HPDE6-E6E7 (cell line): Measurements from ENCODE around the gene SELENOT.
"Not testable (repeated sequence)": the region's sequence is repeated elsewhere in the genome, so short reads cannot be mapped to it uniquely, and the experiment has no call there.

Source experiments
- DNase-seq: peaks from one replicate; pipeline ENCODE4 v3.0.0; 2011; ENCODE audit warnings: missing footprints; ENCODE audit errors: extremely low spot score

Gene SELENOT

DNA sequence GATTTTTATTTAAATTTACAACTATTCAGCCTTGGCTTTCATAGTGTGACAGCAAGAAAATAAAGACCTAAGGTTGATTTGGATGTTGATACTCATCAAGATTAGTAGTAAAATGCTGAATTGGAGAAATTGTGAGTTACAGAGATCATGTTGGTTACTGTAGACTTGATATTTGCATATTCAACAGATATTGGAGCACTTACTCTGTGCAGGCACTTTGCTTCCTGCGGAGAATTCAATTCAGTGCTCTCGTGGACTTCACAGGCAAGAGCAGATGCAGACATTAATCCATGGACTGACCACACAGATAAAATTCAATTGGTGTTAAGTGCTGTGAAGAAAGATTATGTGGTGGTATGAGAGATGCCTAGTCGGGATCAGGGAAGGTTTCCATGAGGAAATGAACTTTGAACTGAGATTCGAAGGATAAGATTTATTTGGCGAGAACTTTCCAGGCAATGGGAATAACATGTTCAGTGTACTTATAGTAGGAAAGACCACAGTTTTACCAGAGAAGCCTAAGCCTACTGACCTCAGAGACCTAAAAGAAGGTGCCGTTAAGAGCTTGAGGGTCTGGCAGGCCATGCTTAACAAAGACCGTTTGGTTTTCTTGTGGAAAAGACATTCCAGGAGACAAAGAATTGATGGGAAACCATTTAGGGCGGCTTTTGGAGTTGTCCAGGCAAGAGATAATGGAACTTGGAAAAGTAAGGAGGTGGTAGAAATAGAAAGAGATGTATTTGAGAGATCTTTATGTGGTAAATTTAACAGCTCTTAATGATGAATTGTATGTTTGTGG lies 4.3 kb downstream of the SELENOT start:
- no peak for DNase-seq

DNA sequence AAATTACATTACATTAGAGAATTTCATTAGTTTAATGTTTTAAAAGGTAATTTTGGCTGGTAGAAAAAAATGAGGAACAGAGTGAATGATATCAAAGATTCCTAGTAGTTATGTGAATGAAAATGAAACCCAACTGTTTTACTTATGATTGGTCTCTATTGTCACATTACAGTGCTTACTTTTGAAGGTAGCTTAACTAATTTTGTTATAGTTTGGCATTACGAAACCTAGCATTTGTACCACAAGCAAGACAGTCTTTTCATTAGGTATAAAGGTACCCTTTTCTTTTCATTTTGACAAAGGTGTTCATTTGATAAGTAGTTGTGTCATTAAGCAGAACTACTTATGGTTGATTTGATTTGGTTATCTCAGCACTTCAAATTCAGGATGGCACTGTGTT lies 6.9 kb downstream of the SELENOT start:
- DNase-seq: no peak

DNA sequence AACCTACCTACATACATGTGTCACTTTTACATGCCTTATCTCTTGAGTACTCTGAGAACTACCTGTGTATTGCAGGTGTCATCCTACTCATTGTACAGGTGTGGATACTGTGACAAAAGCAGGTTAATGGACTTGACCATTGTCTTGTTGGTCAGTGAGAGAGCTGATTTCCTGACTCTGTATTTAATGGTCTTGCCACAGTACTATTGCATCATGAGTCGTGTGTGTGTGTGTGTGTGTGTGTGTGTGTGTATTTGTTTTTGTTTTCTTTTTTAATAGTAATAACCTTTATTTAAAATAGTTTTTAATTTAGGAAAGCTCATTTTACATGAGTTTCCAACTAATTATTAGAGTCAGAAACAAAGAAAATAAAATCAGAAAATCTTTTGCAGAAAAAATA lies 7.7 kb downstream of the SELENOT start:
- DNase-seq: no peak

DNA sequence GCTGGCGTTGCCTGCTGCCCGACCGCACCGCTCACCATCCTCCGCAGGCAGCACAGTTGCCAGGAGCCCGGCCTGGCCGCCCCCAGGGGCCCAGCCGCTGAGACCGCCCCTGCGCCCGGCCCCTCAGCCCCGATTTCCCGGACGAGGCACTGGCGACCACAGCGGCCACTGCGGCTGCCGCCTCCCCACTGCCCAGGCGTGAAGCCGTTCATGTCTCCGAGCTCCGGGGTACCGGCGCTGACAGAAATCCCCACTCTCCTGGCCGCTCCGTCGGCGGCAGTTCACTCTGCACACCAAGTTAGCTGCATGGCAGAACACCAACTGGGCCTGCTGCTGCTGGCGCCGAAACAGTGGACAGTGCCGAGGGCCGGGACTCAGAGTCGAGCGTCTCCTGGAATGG lies 8.5 kb downstream of the SELENOT start:
- no peak for DNase-seq

DNA sequence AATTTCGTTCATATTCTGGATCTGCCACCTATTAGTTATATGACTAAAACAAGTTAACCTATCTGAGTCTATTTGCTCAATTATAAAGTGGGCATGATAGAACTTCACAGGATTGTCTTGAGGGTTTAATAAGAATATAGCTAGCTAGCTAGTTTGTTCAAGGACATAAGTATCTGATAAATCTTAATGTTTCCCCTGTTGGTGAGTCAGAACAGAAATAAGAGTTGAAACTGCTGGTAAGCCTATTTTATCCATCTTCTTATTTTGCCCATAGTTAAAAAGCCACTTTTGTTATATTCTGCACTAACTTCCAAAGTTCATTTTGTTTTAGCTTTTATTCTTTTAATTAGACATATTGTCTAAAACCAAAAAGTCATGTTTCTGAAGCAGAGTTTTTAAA lies 9.4 kb downstream of the SELENOT start:
- no peak for DNase-seq

DNA sequence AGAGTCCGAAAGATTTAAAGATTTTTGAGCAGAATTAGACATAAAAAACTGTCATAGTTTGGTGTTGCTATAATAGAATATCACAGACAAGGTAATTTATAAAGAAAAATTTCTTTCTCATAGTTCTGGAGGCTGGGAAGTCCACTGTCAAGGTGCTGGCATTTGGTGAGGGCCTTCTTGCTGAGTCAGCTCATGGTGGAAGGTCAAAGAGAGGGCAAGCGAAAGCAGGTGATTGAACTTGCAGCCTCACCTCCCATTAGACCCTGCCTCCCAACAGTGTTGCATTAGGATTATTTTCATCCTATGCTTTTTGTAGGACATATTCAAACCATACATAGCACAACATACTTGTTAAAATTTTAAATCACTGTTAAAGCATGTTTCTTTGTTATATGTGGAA lies 9.9 kb downstream of the SELENOT start:
- no peak for DNase-seq

DNA sequence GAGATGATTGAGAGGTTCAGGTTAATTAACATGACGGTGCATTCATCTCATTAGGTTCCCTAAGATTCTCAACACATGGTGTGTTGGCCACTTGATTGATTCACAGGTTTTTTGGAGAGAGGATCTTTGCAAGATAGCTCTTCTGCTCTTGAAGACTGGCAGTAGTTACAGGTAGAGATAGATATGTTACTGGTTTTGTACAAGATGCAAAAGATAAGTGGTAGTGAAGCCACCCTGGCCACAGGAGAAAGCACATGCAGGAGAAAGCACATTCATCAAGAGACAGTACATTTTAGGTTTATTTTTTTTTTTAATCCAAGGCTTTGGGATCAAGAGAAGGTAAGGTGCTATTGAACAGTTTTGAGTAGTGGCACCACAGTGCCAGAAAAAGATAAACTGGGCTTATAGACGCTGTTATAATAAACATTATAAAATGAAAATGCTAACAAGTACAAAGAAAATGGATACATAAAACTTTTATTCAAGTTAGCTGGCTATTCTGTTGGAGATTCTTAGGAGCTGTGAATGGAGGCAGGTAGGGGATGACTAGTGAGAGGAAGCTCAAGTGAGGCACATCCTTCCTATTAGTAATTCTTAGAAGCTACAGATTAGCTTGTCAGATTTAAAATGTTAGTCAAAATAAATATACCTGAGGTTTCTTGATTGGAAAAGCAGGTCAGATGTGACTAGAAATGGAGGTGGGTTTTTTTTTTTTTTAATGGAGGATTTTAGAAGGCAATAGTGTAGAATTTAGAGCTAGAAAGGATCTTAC lies 10.8 kb downstream of the SELENOT start:
- DNase-seq: no peak

DNA sequence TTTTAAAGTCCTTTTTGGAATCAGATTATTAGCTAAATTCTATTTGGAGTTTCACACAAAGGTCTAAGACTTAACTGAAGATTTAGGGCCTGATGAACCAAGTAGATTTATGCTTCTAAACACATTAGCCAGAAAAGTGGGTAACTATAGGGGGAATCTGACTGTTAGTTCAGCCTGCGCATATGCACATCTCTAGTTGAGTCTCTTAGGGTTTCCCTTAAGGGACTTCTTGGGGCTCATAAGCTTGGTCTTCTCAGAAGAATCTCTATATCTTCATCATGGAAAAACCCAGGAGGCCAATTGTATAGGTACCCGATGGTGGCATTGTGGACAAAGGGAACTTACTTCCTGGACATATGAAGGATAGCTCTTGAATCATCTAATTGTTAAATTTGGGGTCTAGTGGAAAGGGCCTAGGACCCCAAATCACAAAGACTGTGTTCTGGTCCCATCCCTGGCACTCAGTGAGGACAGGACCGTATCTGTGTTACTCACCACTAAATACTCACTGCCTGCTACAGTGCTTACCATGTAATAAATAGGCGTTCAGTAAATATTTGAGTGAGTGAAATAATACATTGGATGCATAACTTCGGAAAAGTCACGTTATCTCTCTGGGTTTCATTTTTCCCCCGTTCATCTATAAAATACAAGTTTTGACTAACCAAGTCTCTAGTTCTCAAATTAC lies 17.0 kb downstream of the SELENOT start:
- DNase-seq: no peak

DNA sequence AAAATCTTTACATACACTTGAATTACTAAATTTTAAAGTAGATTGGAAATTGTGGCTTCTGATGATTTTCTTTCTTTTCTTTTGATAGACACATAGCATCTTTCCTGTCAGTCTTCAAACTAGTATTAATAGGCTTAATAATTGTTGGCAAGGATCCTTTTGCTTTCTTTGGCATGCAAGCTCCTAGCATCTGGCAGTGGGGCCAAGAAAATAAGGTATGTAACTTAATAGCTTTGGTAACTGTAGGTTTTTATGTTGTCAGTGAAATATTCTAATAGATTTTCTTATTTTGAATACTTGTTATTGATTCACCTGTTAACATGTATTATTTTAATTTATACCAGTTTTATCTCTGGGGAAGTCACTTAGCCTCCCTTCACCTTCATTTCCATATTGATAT lies 19.8 kb downstream of the SELENOT start:
- not testable (repeated sequence) for DNase-seq

DNA sequence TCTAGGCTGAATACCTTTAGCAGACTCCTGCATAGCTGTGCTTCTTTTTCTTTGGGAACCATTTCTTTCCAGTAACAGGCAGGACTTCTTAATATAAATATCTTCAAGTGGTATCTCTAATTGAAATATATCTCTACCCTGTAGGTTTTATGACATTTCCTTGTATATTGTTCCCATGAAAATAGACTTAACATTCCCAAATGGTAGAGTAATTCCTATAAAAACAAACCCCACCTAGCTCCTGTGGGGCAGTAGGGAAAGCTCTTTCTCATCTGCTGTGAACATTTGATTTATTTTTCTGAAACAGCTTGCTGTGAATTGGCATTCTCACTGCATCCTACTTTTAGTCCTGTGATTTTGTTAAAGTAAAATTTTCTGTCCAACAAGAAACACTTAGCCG lies 20.8 kb downstream of the SELENOT start:
- no peak for DNase-seq

DNA sequence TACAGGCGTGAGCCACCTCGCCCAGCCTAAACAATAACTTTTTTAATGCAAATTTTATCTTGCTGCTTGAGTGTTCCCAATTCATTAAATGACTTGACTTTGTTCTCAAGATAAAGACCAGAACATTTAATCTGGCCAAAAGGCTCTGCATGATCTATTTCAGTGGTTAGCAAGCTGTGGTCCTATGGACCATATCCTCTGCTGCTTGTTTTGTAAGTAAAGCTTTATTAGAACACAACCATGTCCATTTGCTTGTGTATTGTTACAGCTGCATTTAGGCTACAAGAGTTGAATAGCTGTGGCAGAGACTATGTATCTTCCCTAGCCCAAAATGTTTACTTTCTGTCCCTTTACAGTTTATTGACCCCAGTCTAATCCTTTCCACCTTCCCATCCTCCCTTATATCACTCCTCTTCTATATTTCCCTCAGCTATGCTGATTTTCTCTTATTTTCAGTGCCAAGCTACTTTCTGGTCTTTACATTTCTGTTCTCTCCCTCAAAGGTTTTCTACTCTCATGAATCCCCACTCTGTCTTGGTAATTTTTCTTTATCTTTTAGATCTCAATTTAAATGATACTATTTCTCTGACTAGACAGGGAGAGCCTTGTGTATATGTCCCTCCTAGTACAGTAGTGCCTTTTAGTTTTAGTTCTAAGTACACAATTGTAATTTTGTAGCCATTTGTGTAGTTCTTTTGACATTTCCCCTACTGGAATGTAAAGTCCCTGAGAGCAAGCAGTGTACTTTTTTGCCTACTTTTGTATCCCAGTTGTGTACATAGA lies 23.2 kb downstream of the SELENOT start:
- no peak for DNase-seq

DNA sequence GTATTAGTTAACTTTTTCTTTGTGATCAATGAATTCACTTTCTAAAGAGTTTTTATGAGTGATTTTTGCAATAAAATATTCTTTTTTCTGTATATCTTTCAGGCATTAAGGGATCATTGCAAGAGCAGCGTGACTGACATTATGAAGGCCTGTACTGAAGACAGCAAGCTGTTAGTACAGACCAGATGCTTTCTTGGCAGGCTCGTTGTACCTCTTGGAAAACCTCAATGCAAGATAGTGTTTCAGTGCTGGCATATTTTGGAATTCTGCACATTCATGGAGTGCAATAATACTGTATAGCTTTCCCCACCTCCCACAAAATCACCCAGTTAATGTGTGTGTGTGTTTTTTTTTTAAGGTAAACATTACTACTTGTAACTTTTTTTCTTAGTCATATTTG lies 24.4 kb downstream of the SELENOT start:
- no peak for DNase-seq

DNA sequence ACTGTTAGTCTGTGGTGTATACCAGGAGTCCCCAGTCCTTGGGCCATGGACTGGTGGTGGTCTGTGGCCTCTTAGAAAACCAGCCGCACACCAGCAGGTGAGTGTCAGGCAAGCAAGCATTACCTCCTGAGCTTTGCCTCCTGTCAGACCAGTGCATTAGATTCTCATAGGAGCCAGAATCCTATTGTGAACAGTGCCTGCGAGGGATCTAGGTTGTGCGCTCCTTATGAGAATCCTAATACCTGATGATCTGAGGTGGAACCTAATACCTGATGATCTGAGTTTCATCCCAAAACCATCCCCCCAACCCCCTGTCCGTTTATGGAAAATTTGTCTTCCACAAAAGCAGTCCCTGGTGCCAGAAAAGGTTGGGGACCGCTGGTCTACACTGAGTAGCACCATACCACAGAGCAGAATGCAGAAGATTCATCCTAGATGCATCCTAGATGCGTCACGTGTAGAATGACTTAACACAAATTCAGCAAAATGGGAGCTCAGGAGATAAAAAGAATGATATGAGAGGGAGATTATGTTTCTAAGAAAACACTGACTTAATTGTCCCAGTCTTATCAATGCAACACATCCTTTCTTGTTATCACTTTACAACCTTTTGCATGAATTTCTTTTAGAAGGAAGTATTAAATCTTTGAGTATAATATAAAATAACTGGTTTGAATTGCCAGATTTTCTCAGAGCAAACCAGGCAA lies 28.5 kb downstream of the SELENOT start:
- DNase-seq: no peak

DNA sequence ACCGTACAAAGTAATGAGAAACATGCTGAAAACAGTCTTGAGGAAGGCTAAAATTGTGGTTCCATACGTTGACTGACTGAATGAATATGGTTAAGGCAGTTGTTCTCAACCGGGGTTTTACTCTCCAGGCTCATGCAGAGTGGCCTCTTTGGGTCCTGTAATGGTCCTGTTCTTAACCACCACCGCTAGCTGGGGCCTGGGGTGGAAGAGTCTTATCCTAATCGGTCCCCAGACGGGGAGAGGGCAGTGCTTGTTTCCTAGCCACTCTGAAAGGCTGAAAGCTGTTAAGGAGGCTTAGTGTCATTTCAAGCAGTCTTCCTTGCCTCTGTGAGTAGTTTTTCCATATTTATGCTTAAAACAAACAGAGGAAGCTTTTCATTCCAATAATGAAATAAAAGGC lies 32.0 kb downstream of the SELENOT start:
- no peak for DNase-seq

DNA sequence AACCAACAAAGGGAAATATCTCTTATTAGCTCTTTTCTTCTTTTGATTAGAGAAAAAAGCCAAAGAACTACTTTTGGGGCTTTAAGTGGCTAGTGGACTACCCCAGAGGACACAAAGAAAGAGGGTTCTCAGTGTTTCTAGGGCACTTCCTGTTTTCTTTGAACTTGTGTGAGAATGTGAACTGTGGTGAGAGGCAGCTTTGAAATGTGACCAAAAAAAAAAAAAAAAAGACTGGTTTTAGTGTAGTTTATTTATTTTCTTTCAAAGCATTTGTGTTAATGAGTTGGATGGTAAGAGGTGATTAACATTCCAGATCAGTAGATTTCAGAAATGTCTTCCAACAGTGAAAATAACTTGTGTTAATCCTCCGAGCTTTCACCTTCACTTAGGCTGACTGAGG lies 32.4 kb downstream of the SELENOT start:
- no peak for DNase-seq

DNA sequence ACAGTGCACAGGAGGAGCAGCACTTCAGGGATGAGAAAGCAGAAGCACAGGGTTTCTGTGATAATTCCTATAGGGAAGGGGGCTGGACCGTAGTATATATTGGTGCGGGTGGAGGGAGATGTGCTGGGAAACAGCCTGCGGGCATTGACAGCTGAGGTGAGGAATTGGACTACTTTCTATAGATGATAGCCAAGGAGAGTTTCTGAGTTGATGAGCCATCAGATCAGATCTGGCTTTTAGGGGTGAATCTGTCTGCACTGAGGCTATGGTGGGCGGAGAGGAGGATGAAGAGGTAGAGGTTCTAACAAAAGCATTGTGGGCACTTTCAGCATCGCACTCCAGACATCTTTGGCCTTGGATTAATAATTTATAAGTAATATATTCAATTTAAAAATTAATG lies 33.1 kb downstream of the SELENOT start:
- DNase-seq: no peak

DNA sequence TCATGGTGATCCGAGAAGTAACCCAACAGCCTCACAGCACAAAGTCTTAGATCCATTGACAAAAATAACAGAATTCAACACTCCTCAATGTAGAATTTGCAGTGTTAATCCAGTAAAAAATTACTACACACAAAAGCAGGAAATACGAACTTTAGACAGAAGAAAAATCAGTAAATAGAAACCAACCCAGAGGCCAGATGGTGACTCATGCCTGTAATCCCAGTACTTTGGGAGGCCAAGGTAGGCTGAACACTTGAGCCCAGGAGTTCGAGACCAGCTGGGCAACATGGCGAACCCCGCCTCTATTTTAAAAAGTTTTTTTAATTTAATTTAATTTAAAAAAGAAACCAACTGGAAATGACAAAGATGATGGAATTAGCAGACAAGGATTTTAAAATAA lies 36.1 kb downstream of the SELENOT start:
- DNase-seq: no peak

DNA sequence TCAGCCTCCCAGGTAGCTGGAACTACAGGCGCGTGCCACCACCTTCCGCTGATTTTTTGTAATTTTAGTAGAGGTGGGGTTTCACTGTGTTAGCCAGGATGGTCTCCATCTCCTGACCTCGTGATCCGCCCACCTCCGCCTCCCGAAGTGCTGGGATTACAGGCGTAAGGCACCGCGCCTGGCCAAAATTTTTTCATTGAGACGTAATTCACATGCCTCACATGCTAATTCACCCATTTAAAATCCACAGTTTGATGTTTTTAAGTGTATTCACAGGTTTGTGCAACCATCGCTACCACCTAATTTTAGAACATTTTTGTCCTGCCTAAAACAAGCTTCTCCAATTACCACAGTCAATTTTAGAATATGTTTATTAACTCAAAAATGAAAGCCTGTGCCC lies 37.1 kb downstream of the SELENOT start:
- no peak for DNase-seq

DNA sequence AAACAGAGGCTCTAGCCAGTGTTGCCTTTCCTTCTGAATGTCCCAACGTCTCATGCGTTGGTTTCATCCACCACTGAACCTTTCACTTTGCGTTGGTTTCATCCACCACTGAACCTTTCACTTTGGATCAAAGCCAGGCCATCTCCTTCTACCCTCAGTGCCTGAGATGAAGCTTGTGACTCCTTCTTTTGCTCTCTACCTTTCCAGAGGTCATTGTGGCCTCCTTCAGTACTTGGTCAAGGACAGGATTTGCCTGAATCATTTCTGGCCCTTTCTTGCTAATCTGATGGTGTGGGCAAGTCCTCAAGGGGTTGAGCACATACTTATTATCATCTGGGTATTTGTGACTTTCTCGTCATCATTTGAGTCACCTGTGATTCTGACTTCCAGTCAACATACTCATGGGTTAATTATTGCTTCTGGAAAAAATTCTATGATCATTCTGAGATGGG lies 50.0 kb downstream of the SELENOT start:
- DNase-seq: no peak

DNA sequence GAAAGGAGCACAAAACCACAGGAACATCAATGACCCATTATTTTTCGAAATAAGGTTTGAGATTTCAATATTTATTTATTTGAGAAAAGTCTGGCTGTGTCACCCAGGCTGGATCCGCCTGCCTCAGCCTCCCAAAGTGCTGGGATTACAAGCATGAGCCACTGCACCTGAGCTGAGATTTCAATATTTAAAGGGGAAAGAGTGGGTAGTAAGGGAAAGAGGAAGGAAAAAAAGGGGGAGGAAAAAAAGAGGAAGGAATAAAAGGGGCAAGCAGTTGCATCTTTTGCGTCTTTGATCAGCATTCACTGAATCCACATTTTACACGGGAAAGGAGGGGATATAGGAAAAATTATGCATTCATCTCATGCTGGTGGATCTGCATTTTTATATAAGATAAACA lies 53.2 kb downstream of the SELENOT start:
- no peak for DNase-seq
